HG02571 (cell line): ENCODE measurements around the gene STX2.
A peak's percentile ranks its signal among the peaks of the same experiment; 100 is the strongest.
"Not testable (repeated sequence)": the region's sequence is repeated elsewhere in the genome, so short reads cannot be mapped to it uniquely, and the experiment has no call there.

Experiments used
- ATAC-seq: cut with Tn5 transposase; IDR thresholded peaks from one replicate; pipeline ENCODE4 v1.9.1; 2021; ENCODE audit warnings: mild to moderate bottlenecking, moderate library complexity; ENCODE audit not compliant: unreplicated experiment

Gene STX2

GRCh38 chr12:130870442-130871285 lies 31.6 kb upstream of the STX2 start:
- ATAC-seq, result peak; percentile 44

GRCh38 chr12:130868412-130868811 lies 29.4 kb upstream of the STX2 start:
- ATAC-seq, result no peak

GRCh38 chr12:130863298-130863697 lies 24.2 kb upstream of the STX2 start:
- ATAC-seq, result no peak

DNA sequence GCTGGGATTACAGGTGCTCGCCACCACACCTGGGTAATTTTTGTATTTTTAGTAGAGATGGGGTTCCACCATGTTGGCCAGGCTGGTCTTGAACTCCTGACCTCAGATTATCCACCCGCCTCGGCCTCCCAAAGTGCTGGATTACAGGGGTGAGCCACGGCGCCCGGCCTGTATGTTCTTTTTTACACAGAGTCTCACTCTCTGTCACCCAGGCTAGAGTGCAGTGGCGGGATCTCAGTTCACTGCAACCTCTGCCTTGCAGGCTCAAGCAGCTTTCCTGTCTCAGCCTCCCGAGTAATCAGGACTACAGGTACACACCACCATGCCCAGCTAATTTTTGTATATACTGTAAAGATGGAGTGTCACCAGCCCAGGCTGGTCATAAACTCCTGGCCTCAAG lies 23.7 kb upstream of the STX2 start:
- not testable (repeated sequence) for ATAC-seq

- no peak for ATAC-seq
Measured at GRCh38 chr12:130862161-130862560, 23.1 kb upstream of the STX2 start.

DNA sequence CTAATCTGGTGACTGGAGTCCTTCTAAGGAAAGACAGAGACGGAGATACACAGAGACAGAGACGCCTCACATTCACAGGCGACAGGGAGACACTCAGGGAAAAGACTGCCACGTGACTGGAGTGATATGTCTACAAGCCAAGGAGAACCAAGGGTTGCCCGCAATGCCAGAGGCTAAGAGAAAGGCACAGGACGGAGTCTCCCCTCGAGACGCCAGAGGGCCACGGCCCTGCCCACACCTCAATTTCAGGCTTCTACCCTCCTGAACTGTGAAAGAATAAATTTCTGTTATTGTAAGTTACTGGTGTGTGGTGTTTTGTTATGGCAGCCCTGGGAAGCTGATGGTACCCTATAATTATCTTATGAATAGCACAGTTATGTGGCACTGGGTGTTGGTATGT lies 21.3 kb upstream of the STX2 start:
- ATAC-seq, result no peak

- ATAC-seq, result no peak
Measured at GRCh38 chr12:130859161-130859560, 20.1 kb upstream of the STX2 start.

GRCh38 chr12:130858084-130858483 lies 19.0 kb upstream of the STX2 start:
- ATAC-seq, result no peak

DNA sequence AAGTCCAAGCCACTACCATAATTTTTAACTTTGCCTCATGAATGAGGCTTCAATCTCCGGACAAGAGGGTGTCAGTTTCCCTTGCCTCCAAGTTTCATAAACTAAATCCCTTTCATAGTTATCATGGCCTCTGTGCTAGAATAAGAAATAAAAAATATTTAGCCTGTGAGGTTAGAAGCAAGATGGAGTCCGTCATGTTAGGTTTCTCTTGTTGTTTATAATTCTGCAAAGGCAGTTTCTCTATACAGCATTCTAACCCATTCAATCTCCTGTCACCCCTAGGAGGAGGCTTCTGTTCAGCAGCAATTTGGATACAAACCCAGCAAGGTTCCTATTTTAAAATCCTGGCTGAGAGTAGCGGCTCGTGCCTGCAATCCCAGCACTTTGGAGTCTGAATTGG lies 17.0 kb upstream of the STX2 start:
- ATAC-seq, result no peak

- ATAC-seq, result no peak
Measured at GRCh38 chr12:130850418-130851021, 11.5 kb upstream of the STX2 start.

DNA sequence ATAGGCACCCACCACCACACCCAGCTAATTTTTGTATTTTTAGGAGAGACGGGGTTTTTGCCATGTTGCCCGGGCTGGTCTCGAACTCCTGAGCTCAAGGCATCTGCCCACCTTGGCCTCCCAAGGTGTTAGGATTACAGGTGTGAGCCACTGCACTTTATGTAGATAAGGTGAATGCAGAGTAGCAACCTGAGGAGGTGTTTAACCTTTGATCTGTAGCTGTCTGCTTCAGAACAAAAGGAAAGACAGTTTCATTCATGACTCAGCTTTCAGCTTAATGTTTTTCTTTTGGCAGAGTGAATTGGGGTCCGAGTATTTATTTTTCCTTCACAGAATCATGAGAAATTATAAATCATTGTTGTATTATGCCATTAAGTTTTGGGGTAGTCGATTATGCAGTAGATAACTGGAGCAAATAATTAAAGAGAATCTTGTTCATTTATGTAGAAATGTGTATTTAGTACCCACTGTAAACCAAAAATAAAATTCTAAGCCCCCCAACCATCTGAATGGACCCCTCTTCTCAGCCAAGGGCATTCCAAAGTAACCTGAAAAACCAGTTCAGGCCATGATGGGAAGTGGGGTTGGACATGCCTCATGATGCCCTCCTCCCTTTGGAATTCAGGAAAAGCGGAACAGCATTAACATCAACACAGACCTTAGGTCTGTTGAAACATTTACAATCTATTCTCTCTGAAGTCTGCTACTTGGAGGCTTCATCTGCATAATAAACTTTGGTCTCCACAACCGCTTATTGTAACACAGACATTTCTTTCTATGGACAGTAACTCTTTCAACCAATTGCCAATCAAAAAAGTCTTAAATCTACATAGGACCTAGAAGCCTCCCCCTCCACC lies 10.7 kb upstream of the STX2 start:
- no peak for ATAC-seq

DNA sequence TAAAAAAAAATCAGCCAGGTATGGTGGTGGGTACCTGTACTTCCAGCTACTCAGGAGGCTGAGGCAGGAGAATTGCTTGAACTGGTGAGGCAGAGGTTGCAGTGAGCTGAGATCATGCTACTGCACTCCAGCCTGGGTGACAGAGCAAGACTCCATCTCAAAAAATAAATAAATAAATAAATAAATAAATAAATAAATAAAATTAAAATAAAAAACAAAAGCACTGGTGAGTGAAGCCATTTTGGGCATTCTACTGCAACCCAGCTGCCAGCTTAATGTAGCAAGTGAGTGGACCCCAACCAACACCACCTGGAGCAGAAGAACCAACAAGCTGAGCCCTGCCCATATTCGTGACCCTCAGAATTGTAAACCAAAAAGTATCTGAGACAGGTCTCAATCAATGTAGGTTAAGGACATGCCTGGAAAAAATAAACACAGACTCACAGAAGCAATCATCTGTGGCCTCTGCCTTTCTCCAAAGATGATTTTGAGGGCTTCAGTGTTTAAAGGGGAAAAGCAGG lies 9.8 kb upstream of the STX2 start:
- not testable (repeated sequence) for ATAC-seq

DNA sequence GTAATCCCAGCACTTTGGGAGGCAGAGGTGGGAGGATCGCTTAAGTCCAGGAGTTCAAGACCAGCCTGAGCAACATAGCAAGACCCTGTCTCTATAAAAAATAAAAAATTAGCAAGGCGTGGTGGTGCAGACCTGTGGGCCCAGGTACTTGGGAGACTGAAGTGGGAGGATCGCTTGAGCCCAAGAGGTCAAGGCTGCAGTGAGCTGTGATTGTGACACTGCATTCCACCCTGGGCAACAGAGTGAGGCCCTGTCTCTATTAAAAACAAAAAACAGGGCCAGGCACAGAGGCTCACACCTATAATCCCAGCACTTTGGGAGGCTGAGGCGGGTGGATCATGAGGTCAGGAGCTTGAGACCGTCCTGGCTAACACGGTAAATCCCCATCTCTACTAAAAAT lies 9.1 kb upstream of the STX2 start:
- not testable (repeated sequence) for ATAC-seq

- ATAC-seq, result no peak
Measured at GRCh38 chr12:130847112-130847511, 8.1 kb upstream of the STX2 start.

- no peak for ATAC-seq
Measured at GRCh38 chr12:130846369-130846768, 7.3 kb upstream of the STX2 start.

- no peak for ATAC-seq
Measured at GRCh38 chr12:130839770-130840404, 837 bp upstream of the STX2 start.

DNA sequence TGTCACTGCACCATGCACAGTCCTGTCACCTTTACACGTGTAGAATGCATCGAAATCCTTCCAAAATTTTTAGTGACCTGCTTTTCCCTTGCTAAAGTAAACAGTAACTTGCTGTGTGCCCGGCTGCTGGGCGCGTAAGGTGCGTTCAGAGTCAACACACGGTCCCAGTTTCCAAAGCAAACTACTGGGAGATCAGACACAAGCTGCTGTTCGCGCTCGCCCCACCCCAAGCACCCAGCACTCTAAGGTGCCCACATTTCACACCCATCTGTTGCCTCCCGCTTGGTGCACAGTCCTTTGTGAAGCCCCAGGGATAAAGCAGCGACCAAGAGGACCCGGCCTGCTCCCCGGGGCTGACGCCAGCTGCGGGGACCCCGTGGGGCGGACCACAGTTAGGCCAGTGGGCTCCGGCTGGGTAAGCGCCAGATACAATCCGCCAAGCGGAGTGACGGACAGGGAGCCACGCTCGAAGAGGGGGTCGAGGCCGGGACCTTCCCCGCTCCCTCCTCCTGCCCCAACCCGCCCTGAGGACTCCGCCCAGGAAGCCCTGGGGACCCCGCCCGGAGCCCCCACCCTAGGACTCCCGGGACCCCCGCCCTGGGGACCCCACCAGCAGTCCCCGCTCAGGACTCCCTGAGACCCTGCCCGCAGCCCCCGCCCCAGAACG lies 633 bp downstream of the STX2 start:
- peak; percentile 22 for ATAC-seq

DNA sequence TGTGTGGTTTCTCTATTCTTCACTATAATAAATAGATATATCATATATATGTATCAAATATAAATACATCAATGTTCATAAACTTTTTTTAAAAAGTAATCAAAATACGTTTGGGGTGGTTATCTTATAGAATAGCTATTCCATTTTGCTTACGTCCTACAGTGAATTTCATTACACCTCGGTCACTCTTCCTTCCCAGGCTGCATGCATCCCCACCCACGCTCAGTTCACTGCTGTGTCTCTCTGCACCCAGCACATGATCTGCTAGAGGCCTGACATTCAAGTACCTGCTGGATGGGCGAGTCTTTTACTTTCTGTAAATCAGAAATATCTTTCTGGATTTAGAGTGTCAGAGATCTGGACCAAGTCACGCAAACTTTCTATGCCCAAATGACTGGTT lies 3.6 kb downstream of the STX2 start:
- ATAC-seq, result no peak

DNA sequence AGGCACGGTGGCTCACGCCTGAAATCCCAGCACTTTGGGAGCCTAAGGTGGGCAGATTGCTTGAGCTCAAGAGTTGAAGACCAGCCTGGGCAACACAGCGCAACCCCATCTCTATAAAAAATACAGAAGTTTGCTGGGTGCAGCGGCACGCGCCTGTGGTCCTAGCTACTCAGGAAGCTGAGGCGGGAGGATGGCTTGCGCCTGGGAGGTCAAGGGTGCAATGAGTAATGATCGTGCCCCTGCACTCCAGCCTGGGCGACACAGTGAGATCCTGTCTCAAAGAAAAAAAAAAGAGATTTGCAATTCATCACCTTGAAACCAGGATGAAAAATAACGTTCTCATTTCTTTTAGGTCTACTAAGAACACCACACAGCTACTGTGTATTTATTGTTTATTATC lies 4.0 kb downstream of the STX2 start:
- ATAC-seq, result no peak

GRCh38 chr12:130832561-130833209 lies 6.4 kb downstream of the STX2 start:
- no peak for ATAC-seq
